Calu3 (cell line): ENCODE results near the gene ABTB2. TPM values are rescaled to one million over a fixed set of nuclear protein-coding genes. Genes with fewer than 3 reads are reported as not detected.

ENCODE experiments used
- BruUV-seq: library from RNA; stranded (reverse); fragments of 400-500 nt; replicated peaks from 2 replicates; lab custom pipeline; 2021; lab: Mats Ljungman, UMichigan
- CTCF ChIA-PET: fragments of 300-600 bp; sonication (Branson Sonifier 250); formaldehyde crosslinking; loops from one replicate; lab custom pipeline; 2022; ENCODE audit warnings: antibody characterized with exemption; lab: Charles Lee
- DNase-seq: peaks from one replicate; pipeline ENCODE4 v3.0.0; 2022
- H3K27ac Mint-ChIP-seq: one replicate; pipeline ENCODE4 v1.8.0; 2022; ENCODE audit warnings: mixed read lengths; ENCODE audit not compliant: unreplicated experiment
- H3K27me3 Mint-ChIP-seq: one replicate; pipeline ENCODE4 v1.8.0; 2022; ENCODE audit warnings: mixed read lengths; ENCODE audit not compliant: unreplicated experiment
- H3K36me3 Mint-ChIP-seq: one replicate; pipeline ENCODE4 v1.8.0; 2022; ENCODE audit warnings: mild to moderate bottlenecking, moderate library complexity, mixed read lengths; ENCODE audit not compliant: insufficient read depth, unreplicated experiment
- H3K4me1 Mint-ChIP-seq: one replicate; pipeline ENCODE4 v1.8.0; 2022; ENCODE audit warnings: mild to moderate bottlenecking, low read depth, mixed read lengths; ENCODE audit not compliant: unreplicated experiment
- H3K4me3 Mint-ChIP-seq: one replicate; pipeline ENCODE4 v1.8.0; 2022; ENCODE audit warnings: mild to moderate bottlenecking, low read depth, moderate library complexity, mixed read lengths; ENCODE audit not compliant: unreplicated experiment
- H3K9me3 Mint-ChIP-seq: one replicate; pipeline ENCODE4 v1.8.0; 2022; ENCODE audit warnings: low read depth, mixed read lengths; ENCODE audit not compliant: unreplicated experiment
- intact Hi-C: fragments of 100-400 bp; cut with micrococcal nuclease; formaldehyde crosslinking; loops from one replicate; pipeline ENCODE4 v1.10.0; 2022; ENCODE audit not compliant: unreplicated experiment
- total RNA-seq: library from RNA; stranded (reverse); gene quantifications from 2 replicates; pipeline ENCODE4 v1.2.3, GENCODE V29; 2022
- TF ChIP-seq, protein P1 (sequence below): fragments of 200-600 bp; IDR thresholded peaks from one replicate; pipeline ENCODE4 v1.8.0; 2022; ENCODE audit warnings: antibody characterized with exemption; ENCODE audit not compliant: unreplicated experiment

Gene ABTB2
- total RNA-seq, 1 experiment from 2014 or later: 24.8 TPM

DNA sequence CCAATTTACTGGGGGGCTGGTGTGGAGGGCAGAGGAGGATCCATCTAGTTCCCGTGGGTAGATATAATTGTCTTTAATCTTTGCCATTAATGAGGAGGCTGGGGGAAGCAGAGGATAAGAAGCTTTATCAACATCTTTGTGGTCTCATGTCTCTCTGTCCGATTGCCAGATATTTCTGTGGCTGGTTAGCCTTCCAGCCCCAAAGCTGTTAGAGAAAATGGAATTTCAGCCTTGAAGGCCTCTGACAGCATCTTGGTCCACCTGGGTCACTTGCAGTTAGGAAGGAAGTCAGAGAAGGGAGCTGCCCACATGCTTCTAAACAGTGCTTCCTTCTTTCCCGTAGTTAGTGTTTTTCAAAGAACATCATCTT is 56.9 kb downstream of the ABTB2 start:
- CTCF ChIA-PET: no interaction called here
- no peak for DNase-seq
- TF ChIP-seq, protein P1, sequence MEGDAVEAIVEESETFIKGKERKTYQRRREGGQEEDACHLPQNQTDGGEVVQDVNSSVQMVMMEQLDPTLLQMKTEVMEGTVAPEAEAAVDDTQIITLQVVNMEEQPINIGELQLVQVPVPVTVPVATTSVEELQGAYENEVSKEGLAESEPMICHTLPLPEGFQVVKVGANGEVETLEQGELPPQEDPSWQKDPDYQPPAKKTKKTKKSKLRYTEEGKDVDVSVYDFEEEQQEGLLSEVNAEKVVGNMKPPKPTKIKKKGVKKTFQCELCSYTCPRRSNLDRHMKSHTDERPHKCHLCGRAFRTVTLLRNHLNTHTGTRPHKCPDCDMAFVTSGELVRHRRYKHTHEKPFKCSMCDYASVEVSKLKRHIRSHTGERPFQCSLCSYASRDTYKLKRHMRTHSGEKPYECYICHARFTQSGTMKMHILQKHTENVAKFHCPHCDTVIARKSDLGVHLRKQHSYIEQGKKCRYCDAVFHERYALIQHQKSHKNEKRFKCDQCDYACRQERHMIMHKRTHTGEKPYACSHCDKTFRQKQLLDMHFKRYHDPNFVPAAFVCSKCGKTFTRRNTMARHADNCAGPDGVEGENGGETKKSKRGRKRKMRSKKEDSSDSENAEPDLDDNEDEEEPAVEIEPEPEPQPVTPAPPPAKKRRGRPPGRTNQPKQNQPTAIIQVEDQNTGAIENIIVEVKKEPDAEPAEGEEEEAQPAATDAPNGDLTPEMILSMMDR: no peak
- intact Hi-C loops: no loop called here
- Mint-ChIP-seq H3K4me3 (no peak overlapping the region), H3K9me3 (no peaks in the 10 kb centered on the region), H3K27me3 (no peaks in the 10 kb centered on the region), H3K36me3 (no peaks in the 10 kb centered on the region), H3K4me1 (peaks cover 22% of the 10 kb centered on the region), H3K27ac (no peak overlapping the region)
- BruUV-seq: no TSS peak

DNA sequence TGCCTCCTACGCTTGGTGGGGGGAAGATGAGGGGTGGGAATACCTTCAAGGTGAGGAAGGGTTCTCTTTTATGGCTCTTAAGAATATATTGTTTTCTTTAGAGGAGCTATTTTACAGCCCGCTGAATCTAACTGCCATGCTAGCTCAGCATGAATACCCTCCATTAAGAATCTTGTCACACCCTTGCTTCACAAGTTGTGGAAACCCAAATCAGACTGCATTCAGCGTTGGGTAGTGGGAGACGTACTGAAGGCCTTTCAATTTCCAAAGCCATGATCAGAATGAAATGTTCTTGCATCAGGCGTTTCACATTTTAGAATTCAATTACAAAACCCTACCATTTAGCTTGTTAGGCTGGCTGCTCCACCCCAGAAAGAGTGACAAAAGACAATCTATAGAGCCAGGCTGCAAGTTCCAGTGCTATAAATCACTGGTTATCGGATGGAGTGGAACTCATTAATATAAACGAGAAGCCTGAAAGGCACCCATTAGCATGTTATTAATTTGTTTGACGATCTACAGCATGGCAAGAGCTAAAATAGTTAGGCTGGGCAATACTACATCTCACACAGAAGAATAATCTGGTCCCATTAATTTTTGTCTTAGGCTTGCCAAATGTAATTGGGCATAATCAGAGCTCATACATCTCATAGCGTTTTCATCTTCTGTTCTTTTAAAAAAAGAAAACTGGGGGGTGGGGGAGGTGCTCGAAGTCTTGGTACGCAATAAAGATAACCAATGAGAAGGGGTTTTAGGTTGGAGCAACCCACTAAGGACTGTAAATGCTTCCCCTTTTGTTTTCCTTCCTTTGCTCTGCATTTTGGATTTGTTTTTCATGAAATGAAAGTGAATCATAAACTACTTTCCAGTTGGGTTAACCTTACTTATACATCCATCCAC is 57.5 kb downstream of the ABTB2 start:
- intact Hi-C loops: no loop called here
- H3K27me3 Mint-ChIP-seq: no peaks in the 10 kb centered on the region
- CTCF ChIA-PET: interaction anchor here (1.2 kb wide), 1 partner anchor 16 kb away, joined by 3 read pairs; no protein-coding TSS in a partner anchor
- TF ChIP-seq, protein P1: no peak
- H3K36me3 Mint-ChIP-seq: no peaks in the 10 kb centered on the region
- no peaks in the 10 kb centered on the region for H3K9me3 Mint-ChIP-seq
- peaks cover 22% of the 10 kb centered on the region for H3K4me1 Mint-ChIP-seq
- no peak overlapping the region for H3K27ac Mint-ChIP-seq
- no peak for DNase-seq
- BruUV-seq: no TSS peak
- no peak overlapping the region for H3K4me3 Mint-ChIP-seq

DNA sequence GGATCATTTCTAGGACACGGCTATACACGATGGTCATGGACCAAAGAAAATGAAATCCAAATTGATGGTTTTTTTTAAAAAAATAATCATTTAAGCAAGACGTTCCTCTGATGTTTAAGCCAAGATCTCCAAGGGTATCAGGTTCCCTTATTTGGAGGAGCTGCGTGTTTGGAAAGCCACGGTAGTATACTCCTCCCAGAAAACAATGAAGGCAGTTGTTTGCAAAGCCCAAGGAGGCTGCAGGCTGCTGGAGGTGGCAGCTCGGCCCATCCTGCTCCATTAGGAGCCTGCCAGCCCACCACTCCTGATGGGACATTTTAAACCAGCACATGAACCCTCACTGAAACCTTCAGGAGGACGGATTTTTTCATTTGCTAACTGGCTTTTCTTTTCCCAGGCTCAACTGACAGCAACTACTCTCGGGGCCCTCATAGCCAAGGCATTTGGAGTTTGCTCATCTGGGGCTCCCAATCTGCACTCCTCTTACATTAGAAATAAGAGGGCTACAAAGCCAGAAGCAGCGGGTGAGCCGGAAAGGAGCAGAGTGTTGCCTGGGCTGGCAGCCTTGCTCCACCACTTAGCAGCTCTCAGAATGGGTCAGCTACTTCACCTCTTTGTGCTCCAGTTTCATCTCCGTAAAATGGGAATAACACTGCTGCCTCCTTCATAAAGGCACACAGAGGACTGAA is 58.4 kb downstream of the ABTB2 start:
- no peak overlapping the region for H3K27ac Mint-ChIP-seq
- CTCF ChIA-PET: interaction anchor here (1.2 kb wide), 1 partner anchor 15 kb away, joined by 3 read pairs; no protein-coding TSS in a partner anchor
- H3K4me3 Mint-ChIP-seq: no peak overlapping the region
- BruUV-seq: no TSS peak
- H3K9me3 Mint-ChIP-seq: no peaks in the 10 kb centered on the region
- TF ChIP-seq, protein P1: no peak
- no peaks in the 10 kb centered on the region for H3K36me3 Mint-ChIP-seq
- no peaks in the 10 kb centered on the region for H3K27me3 Mint-ChIP-seq
- intact Hi-C loops: no loop called here
- peaks cover 22% of the 10 kb centered on the region for H3K4me1 Mint-ChIP-seq
- DNase-seq: no peak

DNA sequence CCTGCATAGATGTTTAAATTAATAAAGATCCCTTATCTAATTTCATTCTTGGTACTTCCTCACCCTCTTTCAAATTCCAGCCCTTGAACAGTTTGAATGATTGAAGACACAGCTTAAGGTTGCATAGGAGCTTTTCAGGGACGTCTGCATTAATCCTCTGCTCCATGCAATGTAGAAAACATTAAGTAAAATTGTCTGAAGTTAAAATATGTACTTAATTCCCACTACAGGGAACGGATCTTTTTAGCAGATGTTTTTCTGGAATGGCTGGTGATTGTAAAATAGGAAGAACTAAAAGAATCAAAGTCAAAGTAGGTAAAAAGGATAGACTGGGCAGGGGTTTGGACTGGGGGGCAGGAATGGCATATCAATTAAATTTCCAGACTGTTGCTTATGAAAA is 58.9 kb downstream of the ABTB2 start:
- TF ChIP-seq, protein P1: no peak
- intact Hi-C loops: no loop called here

More for the DNA sequence above, 58.9 kb downstream of the ABTB2 start:
- Mint-ChIP-seq H3K4me1 (peaks cover 22% of the 10 kb centered on the region), H3K36me3 (no peaks in the 10 kb centered on the region), H3K9me3 (no peaks in the 10 kb centered on the region), H3K27me3 (no peaks in the 10 kb centered on the region), H3K27ac (no peak overlapping the region), H3K4me3 (no peak overlapping the region)
- DNase-seq: no peak
- no TSS peak for BruUV-seq
- CTCF ChIA-PET: interaction anchor here (0.5 to 0.7 kb wide), 2 partner anchors 33 to 90 kb away, joined by 3 to 4 read pairs; no protein-coding TSS in a partner anchor
